Stimulated activated memory B cell treated with anti-CD40 and anti-IgM and Interleukin-4, amounts not matched to agents 10 μg/mL and 1 μg/mL and 100 μg/mL, for 72 hours (primary cell): ENCODE results near the gene TBC1D8.
"Not testable (repeated sequence)": the region's sequence is repeated elsewhere in the genome, so short reads cannot be mapped to it uniquely, and the experiment has no call there.

Source experiments
- ATAC-seq: fragments of 150-1000 bp; cut with Tn5 transposase; 2 replicates; pipeline ENCODE4 v1.10.0; 2021
- H3K27ac Mint-ChIP-seq: one replicate; pipeline ENCODE4 v1.8.0; 2022; ENCODE audit warnings: mild to moderate bottlenecking, mixed read lengths
- H3K27me3 Mint-ChIP-seq: one replicate; pipeline ENCODE4 v1.8.0; 2022; ENCODE audit warnings: mixed read lengths
- H3K36me3 Mint-ChIP-seq: one replicate; pipeline ENCODE4 v1.8.0; 2022; ENCODE audit warnings: mixed read lengths
- H3K4me1 Mint-ChIP-seq: one replicate; pipeline ENCODE4 v1.8.0; 2022; ENCODE audit warnings: mixed read lengths
- H3K4me3 Mint-ChIP-seq: one replicate; pipeline ENCODE4 v1.8.0; 2022; ENCODE audit warnings: mild to moderate bottlenecking, moderate library complexity, mixed read lengths
- H3K9me3 Mint-ChIP-seq: one replicate; pipeline ENCODE4 v1.8.0; 2022; ENCODE audit warnings: mixed read lengths

The TBC1D8 gene

GRCh38 chr2:101175991-101176390 is 24.8 kb upstream of the TBC1D8 start:
- H3K27ac Mint-ChIP-seq, result no peak overlapping the region
- H3K4me3 Mint-ChIP-seq, result no peak overlapping the region
- no peaks in the 10 kb centered on the region for H3K27me3 Mint-ChIP-seq
- H3K9me3 Mint-ChIP-seq, result peaks cover 9% of the 10 kb centered on the region
- H3K36me3 Mint-ChIP-seq, result peaks cover 10% of the 10 kb centered on the region
- H3K4me1 Mint-ChIP-seq, result peaks cover 27% of the 10 kb centered on the region
- ATAC-seq, result no peak

GRCh38 chr2:101173707-101174295 is 22.6 kb upstream of the TBC1D8 start:
- H3K4me1 Mint-ChIP-seq, result peaks cover 27% of the 10 kb centered on the region
- peak; percentile 100 for ATAC-seq
- peak overlapping the region; percentile 68 for H3K27ac Mint-ChIP-seq

GRCh38 chr2:101169822-101170221 is 18.6 kb upstream of the TBC1D8 start:
- H3K4me3 Mint-ChIP-seq, ATAC-seq, H3K27me3 Mint-ChIP-seq, H3K27ac Mint-ChIP-seq: not testable (repeated sequence)
- peaks cover 44% of the 10 kb centered on the region for H3K4me1 Mint-ChIP-seq
- H3K9me3 Mint-ChIP-seq, result peaks cover 29% of the 10 kb centered on the region
- peaks cover 26% of the 10 kb centered on the region for H3K36me3 Mint-ChIP-seq

More at GRCh38 chr2:101173707-101174295, 22.6 kb upstream of the TBC1D8 start:
- no peaks in the 10 kb centered on the region for H3K27me3 Mint-ChIP-seq
- peak overlapping the region; percentile 3 for H3K4me3 Mint-ChIP-seq
- peaks cover 16% of the 10 kb centered on the region for H3K9me3 Mint-ChIP-seq
- H3K36me3 Mint-ChIP-seq, result peaks cover 17% of the 10 kb centered on the region

GRCh38 chr2:101168706-101169105 is 17.5 kb upstream of the TBC1D8 start:
- H3K27ac Mint-ChIP-seq, result no peak overlapping the region
- H3K9me3 Mint-ChIP-seq, result peaks cover 27% of the 10 kb centered on the region
- no peak for ATAC-seq
- peaks cover 33% of the 10 kb centered on the region for H3K4me1 Mint-ChIP-seq
- no peak overlapping the region for H3K4me3 Mint-ChIP-seq
- peaks cover 26% of the 10 kb centered on the region for H3K36me3 Mint-ChIP-seq
- H3K27me3 Mint-ChIP-seq, result no peaks in the 10 kb centered on the region

GRCh38 chr2:101167532-101167931 is 16.4 kb upstream of the TBC1D8 start:
- H3K4me3 Mint-ChIP-seq, result peak overlapping the region; percentile 16
- peaks cover 28% of the 10 kb centered on the region for H3K4me1 Mint-ChIP-seq
- H3K27me3 Mint-ChIP-seq, result not testable (repeated sequence)
- peaks cover 26% of the 10 kb centered on the region for H3K36me3 Mint-ChIP-seq
- peaks cover 27% of the 10 kb centered on the region for H3K9me3 Mint-ChIP-seq
- ATAC-seq, result peak; percentile 45
- peak overlapping the region; percentile 72 for H3K27ac Mint-ChIP-seq

GRCh38 chr2:101164021-101164420 is 12.8 kb upstream of the TBC1D8 start:
- Mint-ChIP-seq H3K4me3 (no peak overlapping the region), H3K4me1 (peaks cover 19% of the 10 kb centered on the region), H3K36me3 (peaks cover 8% of the 10 kb centered on the region), H3K27me3 (no peaks in the 10 kb centered on the region), H3K9me3 (peaks cover 14% of the 10 kb centered on the region), H3K27ac (peak overlapping the region; percentile 39)
- ATAC-seq, result no peak

GRCh38 chr2:101162561-101163330 is 11.6 kb upstream of the TBC1D8 start:
- peaks cover 4% of the 10 kb centered on the region for H3K36me3 Mint-ChIP-seq
- H3K9me3 Mint-ChIP-seq, result peaks cover 6% of the 10 kb centered on the region
- no peak for ATAC-seq
- H3K4me3 Mint-ChIP-seq, result no peak overlapping the region
- H3K27ac Mint-ChIP-seq, result no peak overlapping the region
- no peaks in the 10 kb centered on the region for H3K27me3 Mint-ChIP-seq
- peaks cover 15% of the 10 kb centered on the region for H3K4me1 Mint-ChIP-seq

GRCh38 chr2:101161658-101162057 is 10.5 kb upstream of the TBC1D8 start:
- Mint-ChIP-seq H3K27ac (no peak overlapping the region), H3K4me1 (peaks cover 10% of the 10 kb centered on the region), H3K4me3 (no peak overlapping the region), H3K27me3 (no peaks in the 10 kb centered on the region), H3K9me3 (no peaks in the 10 kb centered on the region), H3K36me3 (no peaks in the 10 kb centered on the region)
- ATAC-seq, result no peak

- Mint-ChIP-seq H3K4me1 (peaks cover 6% of the 10 kb centered on the region), H3K36me3 (no peaks in the 10 kb centered on the region), H3K27me3 (no peaks in the 10 kb centered on the region), H3K9me3 (no peaks in the 10 kb centered on the region), H3K4me3 (no peak overlapping the region), H3K27ac (no peak overlapping the region)
- no peak for ATAC-seq
Measured at GRCh38 chr2:101160454-101160853, 9.3 kb upstream of the TBC1D8 start.

GRCh38 chr2:101159526-101159925 is 8.3 kb upstream of the TBC1D8 start:
- ATAC-seq, result no peak
- no peaks in the 10 kb centered on the region for H3K36me3 Mint-ChIP-seq
- peaks cover 6% of the 10 kb centered on the region for H3K4me1 Mint-ChIP-seq
- no peak overlapping the region for H3K4me3 Mint-ChIP-seq
- no peak overlapping the region for H3K27ac Mint-ChIP-seq
- no peaks in the 10 kb centered on the region for H3K9me3 Mint-ChIP-seq
- H3K27me3 Mint-ChIP-seq, result no peaks in the 10 kb centered on the region

GRCh38 chr2:101157272-101157671 is 6.1 kb upstream of the TBC1D8 start:
- Mint-ChIP-seq H3K27me3 (no peaks in the 10 kb centered on the region), H3K4me1 (peaks cover 16% of the 10 kb centered on the region), H3K36me3 (no peaks in the 10 kb centered on the region), H3K27ac (peak overlapping the region; percentile 27), H3K9me3 (no peaks in the 10 kb centered on the region), H3K4me3 (no peak overlapping the region)
- ATAC-seq, result peak; percentile 40

GRCh38 chr2:101153787-101154186 is 2.6 kb upstream of the TBC1D8 start:
- no peak for ATAC-seq
- no peaks in the 10 kb centered on the region for H3K27me3 Mint-ChIP-seq
- no peak overlapping the region for H3K4me3 Mint-ChIP-seq
- H3K4me1 Mint-ChIP-seq, result peaks cover 34% of the 10 kb centered on the region
- H3K27ac Mint-ChIP-seq, result peak overlapping the region; percentile 56
- H3K36me3 Mint-ChIP-seq, result no peaks in the 10 kb centered on the region
- H3K9me3 Mint-ChIP-seq, result no peaks in the 10 kb centered on the region

GRCh38 chr2:101153077-101153707 is 2.0 kb upstream of the TBC1D8 start:
- Mint-ChIP-seq H3K4me3 (no peak overlapping the region), H3K27ac (peak overlapping the region; percentile 56), H3K4me1 (peaks cover 34% of the 10 kb centered on the region), H3K9me3 (no peaks in the 10 kb centered on the region), H3K27me3 (no peaks in the 10 kb centered on the region), H3K36me3 (no peaks in the 10 kb centered on the region)
- no peak for ATAC-seq

GRCh38 chr2:101152272-101153076 is 1.3 kb upstream of the TBC1D8 start:
- Mint-ChIP-seq H3K4me1 (peaks cover 32% of the 10 kb centered on the region), H3K9me3 (no peaks in the 10 kb centered on the region), H3K27ac (peak overlapping the region; percentile 56), H3K4me3 (peak overlapping the region; percentile 83), H3K36me3 (no peaks in the 10 kb centered on the region), H3K27me3 (no peaks in the 10 kb centered on the region)
- ATAC-seq, result peak; percentile 74

- Mint-ChIP-seq H3K4me3 (peak overlapping the region; percentile 83), H3K27me3 (peaks cover 4% of the 10 kb centered on the region), H3K4me1 (peaks cover 28% of the 10 kb centered on the region), H3K36me3 (no peaks in the 10 kb centered on the region), H3K27ac (peak overlapping the region; percentile 56), H3K9me3 (no peaks in the 10 kb centered on the region)
- no peak for ATAC-seq
Measured at GRCh38 chr2:101151859-101152271, 683 bp upstream of the TBC1D8 start.
